IPS DF 6.9 (cell line): ENCODE measurements around the gene NEMP2.

ENCODE experiments used
- DNase-seq: peaks from one replicate; pipeline ENCODE4 v3.0.0-alpha.2; 2013; ENCODE audit warnings: low read depth, low spot score
- H3K27ac ChIP-seq: one replicate; pipeline ENCODE4 v1.5.1; 2013; ENCODE audit warnings: low read length, control low read depth
- H3K27me3 ChIP-seq: 2 replicates; pipeline ENCODE4 v1.6.1; 2013; ENCODE audit warnings: mild to moderate bottlenecking, low read length; ENCODE audit not compliant: control insufficient read depth, insufficient read depth
- H3K36me3 ChIP-seq: 2 replicates; pipeline ENCODE4 v1.6.1; 2013; ENCODE audit warnings: low read length; ENCODE audit not compliant: control insufficient read depth, insufficient read depth
- H3K4me1 ChIP-seq: 2 replicates; pipeline ENCODE4 v1.6.1; 2013; ENCODE audit warnings: low read length; ENCODE audit not compliant: control insufficient read depth, insufficient read depth
- H3K4me3 ChIP-seq: 2 replicates; pipeline ENCODE4 v1.5.1; 2013; ENCODE audit warnings: mild to moderate bottlenecking, low read length
- H3K9me3 ChIP-seq: 2 replicates; pipeline ENCODE4 v1.6.1; 2013; ENCODE audit warnings: low read length, inconsistent platforms; ENCODE audit not compliant: control insufficient read depth, insufficient read depth
- WGBS: extraction: QIAGEN DNeasy Blood & Tissue Kit; methylation state at CpG from one replicate; pipeline ENCODE4 v1.1.7; 2013; ENCODE audit warnings: mixed read lengths, missing lambda C conversion rate; ENCODE audit not compliant: insufficient read length, insufficient coverage; 5-methylcytosine and 5-hydroxymethylcytosine counted together

NEMP2 gene

DNA sequence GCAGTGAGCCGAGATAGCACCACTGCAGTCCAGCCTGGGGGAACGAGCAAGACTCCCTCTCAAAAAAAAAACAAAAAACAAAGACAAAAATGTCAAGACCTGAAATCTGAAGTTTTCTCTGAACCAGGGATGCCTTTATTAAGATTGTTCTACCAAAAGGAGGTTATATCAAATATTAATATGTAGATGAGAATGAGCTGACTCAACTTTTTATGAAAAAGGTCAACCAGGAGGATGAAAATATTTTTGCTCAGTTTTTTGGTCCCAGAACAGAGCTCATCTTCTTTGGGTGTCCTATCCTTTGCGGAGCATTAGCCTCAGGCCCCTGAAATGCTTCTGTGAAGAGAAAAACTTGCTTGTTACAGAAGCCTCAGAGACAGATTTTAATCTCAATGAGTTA, 44.0 kb downstream of the NEMP2 start:
- H3K27me3 ChIP-seq, result no peaks in the 10 kb centered on the region; the same call in 1 of the 2 replicates
- no peak for DNase-seq
- H3K27ac ChIP-seq, result no peak overlapping the region
- H3K36me3 ChIP-seq, result no peaks in the 10 kb centered on the region
- WGBS, result no CpG with 5 or more reads among the region's 3 CpGs
- H3K9me3 ChIP-seq, result no peaks in the 10 kb centered on the region
- no peak overlapping the region for H3K4me3 ChIP-seq
- H3K4me1 ChIP-seq, result 0 out of 2 replicates have a peak, but pooled peaks cover 2% of the 10 kb centered on the region

DNA sequence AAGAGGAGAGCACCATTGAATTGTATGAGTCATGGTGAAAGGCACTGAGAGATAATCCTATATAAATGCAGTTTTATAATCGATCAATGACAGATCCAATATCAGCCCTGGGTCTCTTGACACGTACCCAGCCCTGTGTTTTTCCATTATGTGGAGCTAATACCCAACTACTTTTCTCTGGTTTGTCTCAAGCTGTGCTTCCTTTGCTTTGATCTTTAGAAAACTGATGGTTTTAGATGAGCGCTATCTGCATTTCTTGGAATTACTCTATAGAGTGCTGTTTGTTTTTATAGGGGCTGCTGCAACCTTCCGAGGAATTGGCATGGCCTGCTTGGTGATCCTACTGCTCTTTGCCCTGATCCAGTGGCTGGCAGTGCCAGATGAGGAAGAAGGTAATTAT, 45.0 kb downstream of the NEMP2 start:
- H3K4me1 ChIP-seq, result 0 out of 2 replicates have a peak, but pooled peaks cover 2% of the 10 kb centered on the region
- no peak for DNase-seq
- no peaks in the 10 kb centered on the region; the same call in 1 of the 2 replicates for H3K27me3 ChIP-seq
- no peaks in the 10 kb centered on the region for H3K9me3 ChIP-seq
- WGBS, result no CpG with 5 or more reads among the region's 4 CpGs
- H3K36me3 ChIP-seq, result no peaks in the 10 kb centered on the region
- H3K4me3 ChIP-seq, result no peak overlapping the region
- no peak overlapping the region for H3K27ac ChIP-seq

DNA sequence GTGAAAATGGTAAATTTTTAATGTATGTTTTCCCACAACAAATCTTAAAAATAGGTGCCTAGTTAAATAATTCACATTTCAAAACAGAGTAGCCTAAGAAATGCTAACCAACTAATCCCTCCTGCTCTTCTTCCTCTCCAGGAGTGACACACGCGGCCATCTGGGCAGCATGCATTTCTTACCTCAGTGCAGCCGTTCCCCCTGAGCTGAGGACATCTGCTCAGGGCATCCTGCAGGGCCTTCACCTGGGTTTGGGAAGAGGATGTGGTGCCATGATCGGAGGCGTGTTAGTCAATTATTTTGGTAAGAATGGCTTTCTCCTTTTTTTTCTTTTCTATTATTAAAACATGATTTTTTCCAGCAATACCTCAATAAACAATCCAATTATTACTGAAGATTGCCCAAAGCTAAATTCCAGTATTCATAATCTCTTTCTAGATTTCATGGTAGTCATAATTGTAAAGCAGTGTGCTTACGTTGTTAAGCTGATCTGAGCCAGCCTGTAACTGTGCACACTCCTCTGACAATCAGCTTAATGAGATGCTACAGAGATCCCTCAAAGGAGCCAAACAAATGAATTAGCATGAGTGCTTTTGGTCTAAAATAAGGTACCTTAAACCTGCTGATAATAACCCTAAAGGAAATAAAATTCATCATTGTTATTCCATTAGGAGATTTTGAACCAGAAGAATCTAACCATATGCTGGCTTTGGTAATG, 45.8 kb downstream of the NEMP2 start:
- WGBS, result no CpG with 5 or more reads among the region's 6 CpGs
- H3K27me3 ChIP-seq, result no peaks in the 10 kb centered on the region; the same call in 1 of the 2 replicates
- H3K4me3 ChIP-seq, result no peak overlapping the region
- no peak for DNase-seq
- H3K9me3 ChIP-seq, result no peaks in the 10 kb centered on the region
- no peaks in the 10 kb centered on the region for H3K36me3 ChIP-seq
- H3K27ac ChIP-seq, result no peak overlapping the region
- H3K4me1 ChIP-seq, result 0 out of 2 replicates have a peak, but pooled peaks cover 2% of the 10 kb centered on the region

DNA sequence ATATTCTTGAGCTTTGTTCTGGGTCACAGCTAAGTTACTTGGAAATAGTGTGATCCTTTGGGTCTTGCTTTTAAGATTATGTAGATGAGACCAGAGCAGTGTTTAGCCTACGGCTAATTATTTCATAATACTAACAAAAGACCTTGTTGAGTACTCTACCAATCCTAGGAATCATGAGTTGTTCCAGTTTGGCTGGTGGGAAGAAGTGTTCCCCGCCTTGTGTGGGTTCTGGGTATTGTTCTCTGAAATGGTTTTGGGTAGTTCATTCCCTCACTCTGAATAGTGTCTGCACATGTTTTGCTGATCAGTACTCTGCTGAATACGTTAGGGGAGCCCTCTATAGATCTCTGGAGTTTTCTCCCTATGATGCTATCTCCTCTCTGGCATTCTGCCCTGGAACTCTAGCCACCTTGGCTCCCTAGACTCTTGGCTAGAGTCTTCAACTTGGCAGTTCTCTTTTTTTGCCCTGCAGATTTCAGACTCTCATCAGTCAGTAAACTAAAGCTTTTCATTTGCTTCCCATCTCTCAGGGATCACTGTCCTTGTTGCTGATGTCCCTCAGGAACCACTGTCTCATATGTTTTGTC, 48.4 kb downstream of the NEMP2 start:
- Histone ChIP-seq H3K4me3 (no peak overlapping the region), H3K4me1 (0 out of 2 replicates have a peak, but pooled peaks cover 2% of the 10 kb centered on the region), H3K9me3 (no peaks in the 10 kb centered on the region), H3K27me3 (no peaks in the 10 kb centered on the region; the same call in 1 of the 2 replicates), H3K27ac (no peak overlapping the region), H3K36me3 (no peaks in the 10 kb centered on the region)
- DNase-seq, result no peak
- WGBS, result no CpG with 5 or more reads among the region's 3 CpGs

DNA sequence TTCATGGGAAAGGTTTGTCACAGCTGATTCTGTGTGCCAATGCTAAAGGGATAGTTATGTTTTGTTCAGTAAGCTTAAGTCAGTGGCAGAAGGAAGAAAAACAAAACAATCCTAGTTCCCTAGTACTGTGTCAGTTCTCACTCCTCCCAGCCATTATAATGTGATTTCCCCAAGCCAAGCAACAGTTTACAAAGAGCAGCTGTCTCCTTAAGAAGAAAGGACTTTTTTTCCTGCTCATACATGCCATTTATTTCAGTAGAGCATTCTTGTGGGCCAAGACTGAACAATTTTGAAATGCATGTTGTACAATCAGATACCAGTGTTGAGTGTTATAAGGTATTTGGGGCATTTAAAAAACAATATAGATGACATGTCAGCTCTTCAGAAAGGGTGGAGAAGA, 52.1 kb downstream of the NEMP2 start:
- no peak overlapping the region for H3K27ac ChIP-seq
- no peaks in the 10 kb centered on the region for H3K27me3 ChIP-seq
- H3K4me3 ChIP-seq, result no peak overlapping the region
- DNase-seq, result no peak
- H3K36me3 ChIP-seq, result no peaks in the 10 kb centered on the region
- H3K9me3 ChIP-seq, result no peaks in the 10 kb centered on the region
- no peaks in the 10 kb centered on the region for H3K4me1 ChIP-seq

DNA sequence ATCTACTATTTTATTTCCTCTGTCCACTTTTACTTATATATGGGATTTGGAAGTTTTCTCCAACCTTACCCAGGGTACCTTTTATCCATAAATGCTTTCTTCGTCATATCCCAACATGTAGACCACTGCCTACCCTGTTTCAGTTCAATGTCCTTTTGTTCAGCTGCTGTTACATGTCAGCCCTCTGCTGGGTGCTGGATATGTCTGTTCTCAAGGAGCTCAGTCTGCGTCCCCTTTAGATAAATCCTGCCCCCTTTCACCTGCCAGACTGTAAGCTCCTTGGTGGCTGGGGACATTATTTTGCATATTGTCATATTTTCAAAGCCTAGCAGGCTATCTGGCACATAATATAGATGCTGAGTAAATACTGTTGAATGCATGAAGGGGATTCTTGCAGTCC, 53.2 kb downstream of the NEMP2 start:
- H3K27me3 ChIP-seq, result no peaks in the 10 kb centered on the region
- no peaks in the 10 kb centered on the region for H3K4me1 ChIP-seq
- WGBS, result no CpG with 5 or more reads among the region's 2 CpGs
- H3K4me3 ChIP-seq, result no peak overlapping the region
- no peaks in the 10 kb centered on the region for H3K36me3 ChIP-seq
- no peaks in the 10 kb centered on the region for H3K9me3 ChIP-seq
- no peak overlapping the region for H3K27ac ChIP-seq
- no peak for DNase-seq

DNA sequence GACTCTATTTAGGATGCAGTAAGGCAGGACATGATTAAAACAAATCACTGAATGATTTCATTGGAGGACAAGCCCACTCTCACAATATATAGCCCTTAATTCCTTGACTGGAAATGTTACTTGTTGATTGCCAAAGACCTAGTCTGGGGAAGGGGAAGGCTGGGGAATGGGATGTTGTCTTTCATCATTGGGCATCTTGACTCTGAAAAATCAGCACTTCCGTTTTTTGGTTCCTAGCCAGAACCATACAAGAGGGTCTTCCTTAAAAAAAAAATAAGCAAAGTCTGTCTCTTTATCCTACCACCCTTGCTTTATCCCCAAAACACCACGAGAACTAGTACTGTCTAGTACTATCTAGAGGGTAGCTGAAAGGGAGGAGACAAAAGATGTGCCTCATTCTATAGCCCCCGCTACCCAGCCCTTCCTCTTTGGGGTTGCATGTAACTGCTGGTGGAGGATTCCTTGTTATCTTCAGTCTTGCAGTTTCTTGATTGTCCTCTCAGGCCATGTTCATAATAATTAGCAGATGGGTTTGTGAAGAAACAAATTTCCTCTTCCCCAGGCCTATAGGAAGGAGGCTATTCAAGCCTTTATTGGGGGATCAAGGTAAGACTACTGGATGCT, 55.8 kb downstream of the NEMP2 start:
- no CpG with 5 or more reads among the region's 3 CpGs for WGBS
- H3K4me3 ChIP-seq, result no peak overlapping the region
- no peak for DNase-seq
- no peaks in the 10 kb centered on the region for H3K27me3 ChIP-seq
- H3K27ac ChIP-seq, result no peak overlapping the region
- no peaks in the 10 kb centered on the region for H3K36me3 ChIP-seq
- no peaks in the 10 kb centered on the region for H3K9me3 ChIP-seq
- H3K4me1 ChIP-seq, result no peaks in the 10 kb centered on the region

DNA sequence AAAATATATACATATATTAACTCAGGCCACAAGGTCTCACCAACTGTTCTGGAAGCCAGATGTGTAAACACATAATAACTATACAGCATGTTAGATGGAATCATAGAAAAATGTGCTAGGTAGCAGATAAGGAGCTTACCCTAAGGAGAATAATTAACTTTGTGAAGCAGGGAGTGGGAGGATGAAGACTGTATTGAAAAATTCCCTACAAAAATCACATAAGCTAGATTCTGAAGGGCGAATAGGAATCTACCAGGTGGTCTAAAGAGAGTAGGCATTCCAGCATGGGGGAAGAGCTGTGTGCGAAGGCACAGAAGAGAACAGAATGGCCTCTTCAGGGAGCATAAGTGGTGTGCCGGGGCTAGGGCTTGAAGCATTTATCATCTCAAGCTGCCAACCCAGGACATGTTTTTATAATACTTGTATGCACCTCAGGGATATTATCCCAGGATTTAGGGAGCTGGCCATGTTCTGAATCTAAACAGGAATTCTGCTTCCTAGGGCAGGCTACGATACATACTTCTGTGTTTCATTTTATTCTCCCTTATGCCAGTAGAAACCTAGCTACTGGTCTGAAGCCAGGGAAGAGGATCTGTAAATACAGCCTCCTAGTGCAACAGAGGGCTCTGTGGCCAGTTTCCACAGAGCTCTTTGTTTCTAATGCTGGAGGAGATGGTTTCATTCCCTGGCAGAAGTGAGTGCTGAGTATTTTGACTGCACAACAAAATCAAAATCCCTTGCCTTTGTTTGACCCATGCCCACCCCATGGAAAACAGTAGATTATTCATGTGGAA, 56.7 kb downstream of the NEMP2 start:
- Histone ChIP-seq H3K27me3 (no peaks in the 10 kb centered on the region), H3K4me1 (no peaks in the 10 kb centered on the region), H3K27ac (no peak overlapping the region), H3K4me3 (no peak overlapping the region), H3K36me3 (no peaks in the 10 kb centered on the region), H3K9me3 (no peaks in the 10 kb centered on the region)
- no CpG with 5 or more reads among the region's 4 CpGs for WGBS
- DNase-seq, result no peak

DNA sequence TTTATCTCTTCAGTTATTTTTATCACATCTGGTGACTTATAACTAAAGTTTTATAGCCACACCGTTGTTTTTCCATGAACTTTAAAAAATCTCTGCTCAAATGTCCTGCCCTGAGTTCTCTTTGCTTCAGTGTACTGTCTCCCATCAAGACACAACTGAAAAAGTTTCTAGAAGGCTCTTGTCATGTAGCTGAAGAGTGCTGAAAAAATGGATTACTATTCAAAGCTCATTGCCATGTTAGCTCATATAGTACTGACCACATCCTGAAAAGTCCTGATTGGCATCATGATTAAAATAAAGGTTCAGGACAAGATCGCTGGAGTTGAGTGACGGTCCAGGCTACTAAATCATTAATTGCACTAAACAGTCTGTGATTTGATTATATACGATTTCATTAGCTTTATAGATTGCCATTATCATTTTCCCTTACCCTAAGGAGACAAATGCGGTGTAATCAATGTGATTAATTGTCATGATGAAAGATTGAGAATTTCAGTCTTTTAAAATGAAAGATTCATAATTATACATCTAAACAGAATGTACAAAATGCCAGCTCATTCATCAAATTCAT, 64.2 kb downstream of the NEMP2 start:
- H3K4me1 ChIP-seq, result no peaks in the 10 kb centered on the region

DNA sequence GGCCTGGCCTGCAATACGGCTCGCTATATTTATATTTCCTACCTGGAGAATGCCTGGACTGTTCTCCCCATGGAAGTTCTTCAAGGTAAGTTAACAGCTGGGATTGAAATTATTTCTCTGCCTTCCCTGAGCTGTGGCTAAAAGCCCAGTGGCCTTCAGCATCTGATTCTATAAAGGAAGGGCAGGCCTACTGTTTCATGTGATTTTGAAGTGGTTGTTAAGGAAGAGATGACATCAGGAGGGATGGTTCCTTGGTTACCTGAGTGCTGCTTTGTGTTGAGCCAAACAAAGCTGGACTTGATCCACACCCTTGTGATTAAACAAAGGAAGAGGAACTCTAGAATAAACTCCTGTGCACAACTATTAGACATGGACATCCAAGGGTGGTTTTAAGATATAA, 64.8 kb downstream of the NEMP2 start:
- Histone ChIP-seq H3K4me3 (no peak overlapping the region), H3K9me3 (no peaks in the 10 kb centered on the region), H3K4me1 (no peaks in the 10 kb centered on the region), H3K27ac (no peak overlapping the region), H3K27me3 (no peaks in the 10 kb centered on the region), H3K36me3 (no peaks in the 10 kb centered on the region)
- no peak for DNase-seq
- WGBS, result no CpG with 5 or more reads among the region's 2 CpGs

More for the DNA sequence above, 64.2 kb downstream of the NEMP2 start:
- Histone ChIP-seq H3K36me3 (no peaks in the 10 kb centered on the region), H3K27ac (no peak overlapping the region), H3K4me3 (no peak overlapping the region), H3K9me3 (no peaks in the 10 kb centered on the region), H3K27me3 (no peaks in the 10 kb centered on the region)
- no CpG with 5 or more reads among the region's 5 CpGs for WGBS
- DNase-seq, result no peak
